Neural cell (in vitro differentiated cells): Measurements from ENCODE around the gene CBX3.

Experiments
- CTCF ChIP-seq: fragments of 450-650 bp; IDR thresholded peaks from 2 replicates; pipeline ENCODE4 v1.5.1; 2014; ENCODE audit warnings: antibody characterized with exemption, mild to moderate bottlenecking, moderate library complexity; ENCODE audit not compliant: poor library complexity, severe bottlenecking
- EZH2 ChIP-seq: fragments of 200-600, 300-800 bp; shearing (Covaris generic), sonication (generic); IDR thresholded peaks from 2 replicates; pipeline ENCODE4 v1.6.1; 2014; ENCODE audit warnings: antibody characterized with exemption, low read length, borderline replicate concordance, mild to moderate bottlenecking; ENCODE audit not compliant: insufficient read depth, poor library complexity, severe bottlenecking
- POLR2AphosphoS5 ChIP-seq: IDR thresholded peaks from 2 replicates; pipeline ENCODE4 v1.6.1; 2012
- RAD21 ChIP-seq: fragments of 450-650 bp; conservative IDR thresholded peaks from 2 replicates; pipeline ENCODE4 v1.6.1; 2014; ENCODE audit warnings: antibody characterized with exemption, mild to moderate bottlenecking, moderate library complexity
- TAF1 ChIP-seq: IDR thresholded peaks from 2 replicates; pipeline ENCODE4 v1.6.1; 2012; ENCODE audit warnings: low read depth

GRCh38 chr7:26188206-26188956, 13.2 kb upstream of the CBX3 start:
- peak; percentile 11 for TF ChIP-seq POLR2AphosphoS5
- TF ChIP-seq EZH2 = no peak
- TF ChIP-seq CTCF = no peak
- no peak for TF ChIP-seq TAF1
- no peak for TF ChIP-seq RAD21
